H1 (cell line): ENCODE data around the gene DGKD. TPM values are rescaled to one million over a fixed set of nuclear protein-coding genes. Genes with fewer than 3 reads are reported as not detected.

Experiments
- ASH2L ChIP-seq: fragments of 200-600, 300-600 bp; sonication (generic); IDR thresholded peaks from one replicate; pipeline ENCODE4 v1.7.1; 2017; ENCODE audit warnings: low read length
- CHD1 ChIP-seq: IDR thresholded peaks from 2 replicates; pipeline ENCODE4 v1.6.1; 2012; ENCODE audit warnings: low read depth, low read length, improper control_type of control experiment
- EGR1 ChIP-seq: IDR thresholded peaks from 2 replicates; pipeline ENCODE4 v1.6.1; 2011; ENCODE audit warnings: low read depth, low read length, borderline replicate concordance
- KDM5A ChIP-seq: fragments of 200-600 bp; IDR thresholded peaks from 2 replicates; pipeline ENCODE4 v1.7.1; 2012; ENCODE audit warnings: mild to moderate bottlenecking, low read length, inconsistent platforms, mixed read lengths
- SAP30 ChIP-seq: fragments of 300-600 bp; sonication (generic); IDR thresholded peaks from 2 replicates; pipeline ENCODE4 v1.7.1; 2012; ENCODE audit warnings: low read length, moderate library complexity, mild to moderate bottlenecking, inconsistent platforms; ENCODE audit not compliant: insufficient read depth, insufficient replicate concordance
- polyA plus RNA-seq, 7 experiments: library from polyadenylated mRNA; depleted of rRNA in 3 of 7; stranded (reverse) in 5 of 7; unstranded in 2 of 7; fragments of >200 nt in 5 of 7; fragments of 200-250 nt in 2 of 7; gene quantifications; 1 replicate in 5 of 7; 2 replicates in 1 of 7; 4 replicates in 1 of 7; pipeline versions ENCODE4 v1.2.1 to v1.2.3, GENCODE V29; 2011 to 2013; ENCODE audit warnings: missing spikeins in 2 of 7, mixed read lengths in 2 of 7
- total RNA-seq: library from RNA; stranded (reverse); fragmentation: NEBNext Ultra II Directional; extraction: Animal tissue kit (Norgen Biotek cat#: 25700); gene quantifications from 2 replicates; pipeline ENCODE4 v1.2.1, GENCODE V29; 2021

The DGKD gene
- total and polyA plus RNA-seq, 2 of the 8 experiments (the other 6 are each of a cell fraction or from before 2014, with no cell fraction given) = 7.7 to 30.9 TPM

DNA sequence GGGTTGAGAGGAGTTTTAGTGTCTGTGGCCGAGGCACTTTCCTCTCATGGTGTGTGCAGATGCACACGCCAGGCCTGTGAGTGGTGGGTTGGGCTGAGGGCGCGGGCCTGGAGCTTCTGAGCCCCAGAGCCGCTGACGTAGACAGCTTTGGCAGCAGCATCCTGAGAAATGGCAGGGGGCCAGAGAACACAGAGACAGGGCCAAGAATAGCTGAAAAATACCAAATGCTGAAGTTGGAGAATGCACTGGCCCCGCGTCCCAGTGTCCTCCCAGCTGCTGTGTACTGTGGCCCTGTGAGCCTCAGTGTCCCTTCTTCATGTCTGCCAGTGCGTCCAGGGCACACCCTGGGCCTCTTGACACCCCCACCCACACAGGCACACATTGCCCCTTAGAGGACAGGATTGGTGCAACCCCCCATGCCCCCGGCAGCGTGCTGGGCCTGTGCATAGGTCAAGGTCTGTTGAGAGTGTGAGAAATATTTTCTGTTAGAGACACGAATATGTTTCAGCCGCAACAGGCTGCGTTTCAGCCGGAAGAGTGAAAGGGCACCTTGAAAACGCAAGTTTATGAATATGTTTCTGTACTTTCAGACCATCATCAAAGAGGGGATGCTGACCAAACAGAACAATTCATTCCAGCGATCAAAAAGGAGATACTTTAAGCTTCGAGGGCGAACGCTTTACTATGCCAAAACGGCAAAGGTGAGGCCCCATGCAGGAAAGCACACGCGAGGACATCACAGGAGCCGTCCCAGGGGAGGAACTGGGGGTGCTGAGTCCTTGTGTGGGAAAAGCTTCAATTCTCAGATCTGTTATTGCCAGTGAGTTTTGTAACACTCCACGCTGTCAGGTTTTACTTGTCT, 33.6 kb downstream of the DGKD start (continued):
- TF ChIP-seq EGR1 (no peak), ASH2L (no peak), SAP30 (no peak), CHD1 (no peak), KDM5A (no peak)
